ELR (cell line): ENCODE data around the gene CCDC85A.

Source experiments
- DNase-seq: peaks from one replicate; pipeline ENCODE4 v3.0.0-alpha.2; 2015; ENCODE audit warnings: low read depth

CCDC85A gene

GRCh38 chr2:56195563-56195962 lies 11.8 kb downstream of the CCDC85A start:
- peak; percentile 34 for DNase-seq

GRCh38 chr2:56197816-56198215 lies 14.0 kb downstream of the CCDC85A start:
- DNase-seq: no peak

GRCh38 chr2:56198936-56199335 lies 15.1 kb downstream of the CCDC85A start:
- DNase-seq: no peak

GRCh38 chr2:56199492-56199891 lies 15.7 kb downstream of the CCDC85A start:
- peak; percentile 77 for DNase-seq

- no peak for DNase-seq
These were observed 18.8 kb downstream of the CCDC85A start for GRCh38 chr2:56202381-56203121.

GRCh38 chr2:56204556-56204955 lies 20.8 kb downstream of the CCDC85A start:
- DNase-seq: no peak

- no peak for DNase-seq
These were observed 22.5 kb downstream of the CCDC85A start for GRCh38 chr2:56206250-56206649.

GRCh38 chr2:56207760-56208159 lies 24.0 kb downstream of the CCDC85A start:
- no peak for DNase-seq

GRCh38 chr2:56208380-56208779 lies 24.6 kb downstream of the CCDC85A start:
- DNase-seq: no peak

GRCh38 chr2:56209701-56210100 lies 25.9 kb downstream of the CCDC85A start:
- DNase-seq: peak; percentile 36

- no peak for DNase-seq
These were observed 26.5 kb downstream of the CCDC85A start for GRCh38 chr2:56210291-56210690.

GRCh38 chr2:56211048-56211447 lies 27.3 kb downstream of the CCDC85A start:
- no peak for DNase-seq

- DNase-seq: no peak
These were observed 32.1 kb downstream of the CCDC85A start for GRCh38 chr2:56215911-56216310.

GRCh38 chr2:56217106-56217505 lies 33.3 kb downstream of the CCDC85A start:
- peak; percentile 8 for DNase-seq

- DNase-seq: no peak
These were observed 38.7 kb downstream of the CCDC85A start for GRCh38 chr2:56222481-56222880.

- peak; percentile 14 for DNase-seq
These were observed 40.5 kb downstream of the CCDC85A start for GRCh38 chr2:56224316-56224715.

GRCh38 chr2:56227811-56228210 lies 44.0 kb downstream of the CCDC85A start:
- no peak for DNase-seq

- DNase-seq: peak; percentile 55
These were observed 45.7 kb downstream of the CCDC85A start for GRCh38 chr2:56229397-56230060.

GRCh38 chr2:56230156-56230555 lies 46.4 kb downstream of the CCDC85A start:
- peak; percentile 83 for DNase-seq

GRCh38 chr2:56231361-56231760 lies 47.6 kb downstream of the CCDC85A start:
- DNase-seq: peak; percentile 6

- DNase-seq: no peak
These were observed 49.1 kb downstream of the CCDC85A start for GRCh38 chr2:56232912-56233311.

GRCh38 chr2:56234241-56234640 lies 50.5 kb downstream of the CCDC85A start:
- DNase-seq: no peak

GRCh38 chr2:56239030-56239429 lies 55.2 kb downstream of the CCDC85A start:
- DNase-seq: no peak

GRCh38 chr2:56239437-56239836 lies 55.6 kb downstream of the CCDC85A start:
- DNase-seq: peak; percentile 48
